ENCODE results near the gene CRYGN.

CRYGN gene

GRCh38 chr7:151451626-151452571 lies 12.0 kb upstream of the CRYGN start:
- H3K4ac ChIP-seq (ENCODE audit: low read length), result peak overlapping the region; percentile 81
- H3K79me1 ChIP-seq (ENCODE audit: low read depth, low read length), result no peaks in the 10 kb centered on the region
- no CpG with 5 or more reads among the region's 23 CpGs for WGBS, 2 donors (ENCODE audit: extremely low coverage in 2 of 2, insufficient read length in 2 of 2, insufficient replicate concordance in 1 of 2)
- peak overlapping the region; percentile 84 for H3K18ac ChIP-seq (ENCODE audit: low read length)
- H2BK120ac ChIP-seq (ENCODE audit: low read depth, low read length), result no peak overlapping the region
- peaks cover 0 to 17% (median 8%) of the 10 kb centered on the region in 3 experiments for H3K27me3 ChIP-seq (ENCODE audit: control insufficient read depth in 3 of 3, insufficient read depth in 3 of 3, low read depth in 1 of 3, low read length in 3 of 3)
- H3K9me3 ChIP-seq (replicated peaks in 1 of 2; ENCODE audit: control insufficient read depth in 2 of 2, insufficient read depth in 1 of 2, low read depth in 1 of 2, low read length in 2 of 2), result peaks cover 0 to 2% of the 10 kb centered on the region in 2 donors
- no peak overlapping the region for H3K27ac ChIP-seq (replicated peaks; ENCODE audit: low read length)
- no peaks in the 10 kb centered on the region for H3K36me3 ChIP-seq (replicated peaks in 1 of 2; ENCODE audit: control insufficient read depth in 2 of 2, insufficient read depth in 2 of 2, low read length in 2 of 2)
- peak overlapping the region; percentile 89 for H2BK15ac ChIP-seq (ENCODE audit: low read length)
- peak overlapping the region; percentile 62 for H3K23ac ChIP-seq (ENCODE audit: low read depth, low read length, poor library complexity)
- DNase-seq (ENCODE audit: low spot score), result no peak
- H2BK12ac ChIP-seq (ENCODE audit: low read length), result peak overlapping the region; percentile 91
- H2AFZ ChIP-seq (ENCODE audit: low read length), result no peak overlapping the region
- H4K91ac ChIP-seq (ENCODE audit: low read depth, low read length, poor library complexity), result no peak overlapping the region
- peak overlapping the region; percentile 93 for H2AK5ac ChIP-seq (ENCODE audit: low read depth, low read length)
- H3K4me3 ChIP-seq (ENCODE audit: low read length in 2 of 2), result no peak overlapping the region
- peaks cover under 1 to 14% of the 10 kb centered on the region in 2 donors for H3K4me1 ChIP-seq (ENCODE audit: control insufficient read depth in 2 of 2, insufficient read depth in 1 of 2, low read depth in 1 of 2, low read length in 2 of 2)
- no peak overlapping the region for H3K4me2 ChIP-seq (ENCODE audit: insufficient read depth, low read length, poor library complexity, severe bottlenecking)
- H4K8ac ChIP-seq (ENCODE audit: low read depth, low read length), result no peak overlapping the region
- H3K14ac ChIP-seq (ENCODE audit: low read length), result peak overlapping the region; percentile 85
- H3K9ac ChIP-seq (ENCODE audit: low read depth, low read length, poor library complexity), result peak overlapping the region; percentile 36
- H2BK5ac ChIP-seq (ENCODE audit: low read length), result no peak overlapping the region

DNA sequence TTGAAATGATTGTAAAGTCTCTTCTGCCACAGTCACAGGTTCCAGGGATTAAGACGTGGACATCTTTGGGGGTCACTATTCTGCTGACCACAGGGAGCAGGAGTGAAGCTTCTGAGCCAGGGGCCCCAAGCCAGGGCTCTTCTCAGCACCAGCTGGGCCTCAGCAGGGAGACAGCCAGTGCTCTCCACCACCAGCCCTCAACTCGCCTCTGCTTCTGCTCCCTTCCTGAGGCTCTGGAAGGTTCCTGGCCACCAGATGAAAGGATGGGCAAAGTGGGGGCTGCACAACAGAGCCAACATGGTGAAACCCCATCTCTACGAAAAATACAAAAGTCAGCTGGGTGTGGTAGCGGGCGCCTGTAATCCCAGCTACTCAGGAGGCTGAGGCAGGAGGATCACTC lies 11.2 kb upstream of the CRYGN start:
- no peaks in the 10 kb centered on the region for H3K9me3 ChIP-seq (replicated peaks in 1 of 2; ENCODE audit: control insufficient read depth in 2 of 2, insufficient read depth in 1 of 2, low read depth in 1 of 2, low read length in 2 of 2)

DNA sequence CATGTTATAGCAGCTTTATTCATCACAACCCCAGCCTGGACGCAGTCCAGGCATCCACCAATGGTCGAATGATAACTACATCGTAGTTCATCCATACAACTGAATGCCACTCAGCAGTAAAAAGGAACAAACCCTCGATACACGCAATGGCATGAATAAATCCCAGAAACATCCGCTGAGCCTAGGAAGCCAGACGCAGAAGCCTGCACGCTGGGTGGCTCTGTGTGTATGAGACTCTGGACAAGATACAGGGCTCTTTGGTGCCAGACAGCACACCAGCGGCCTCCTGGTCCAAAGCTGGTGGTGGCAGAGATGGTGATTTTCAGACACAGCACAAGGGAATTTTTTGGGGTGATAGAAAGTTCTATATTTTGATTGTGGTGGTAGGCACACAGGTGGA lies 10.0 kb upstream of the CRYGN start:
- WGBS, 2 donors (ENCODE audit: extremely low coverage in 2 of 2, insufficient read length in 2 of 2, insufficient replicate concordance in 1 of 2), result no CpG with 5 or more reads among the region's 9 CpGs
- H3K27ac ChIP-seq (replicated peaks; ENCODE audit: low read length), result no peak overlapping the region

More for the DNA sequence above, 11.2 kb upstream of the CRYGN start:
- no peak overlapping the region for H2BK120ac ChIP-seq (ENCODE audit: low read depth, low read length)
- H3K23ac ChIP-seq (ENCODE audit: low read depth, low read length, poor library complexity), result no peak overlapping the region
- no peak overlapping the region for H2BK5ac ChIP-seq (ENCODE audit: low read length)
- H3K4me1 ChIP-seq (ENCODE audit: control insufficient read depth in 2 of 2, insufficient read depth in 1 of 2, low read depth in 1 of 2, low read length in 2 of 2), result peaks cover 0 to 6% of the 10 kb centered on the region in 2 donors
- H2BK15ac ChIP-seq (ENCODE audit: low read length), result peak overlapping the region; percentile 89
- no peak overlapping the region for H4K91ac ChIP-seq (ENCODE audit: low read depth, low read length, poor library complexity)
- DNase-seq (ENCODE audit: low spot score), result no peak
- H2AFZ ChIP-seq (ENCODE audit: low read length), result no peak overlapping the region
- H3K14ac ChIP-seq (ENCODE audit: low read length), result no peak overlapping the region
- no peak overlapping the region for H2AK5ac ChIP-seq (ENCODE audit: low read depth, low read length)
- peaks cover 0 to 18% (median 8%) of the 10 kb centered on the region in 3 experiments for H3K27me3 ChIP-seq (ENCODE audit: control insufficient read depth in 3 of 3, insufficient read depth in 3 of 3, low read depth in 1 of 3, low read length in 3 of 3)
- no peak overlapping the region for H3K9ac ChIP-seq (ENCODE audit: low read depth, low read length, poor library complexity)
- H3K4me2 ChIP-seq (ENCODE audit: insufficient read depth, low read length, poor library complexity, severe bottlenecking), result no peak overlapping the region
- WGBS, 2 donors (ENCODE audit: extremely low coverage in 2 of 2, insufficient read length in 2 of 2, insufficient replicate concordance in 1 of 2), result no CpG with 5 or more reads among the region's 5 CpGs
- no peaks in the 10 kb centered on the region for H3K36me3 ChIP-seq (replicated peaks in 1 of 2; ENCODE audit: control insufficient read depth in 2 of 2, insufficient read depth in 2 of 2, low read length in 2 of 2)
- no peak overlapping the region for H3K4ac ChIP-seq (ENCODE audit: low read length)
- H3K18ac ChIP-seq (ENCODE audit: low read length), result no peak overlapping the region
- no peak overlapping the region for H3K4me3 ChIP-seq (ENCODE audit: low read length in 2 of 2)
- H2BK12ac ChIP-seq (ENCODE audit: low read length), result no peak overlapping the region
- no peak overlapping the region for H4K8ac ChIP-seq (ENCODE audit: low read depth, low read length)
- no peaks in the 10 kb centered on the region for H3K79me1 ChIP-seq (ENCODE audit: low read depth, low read length)
- H3K27ac ChIP-seq (replicated peaks; ENCODE audit: low read length), result no peak overlapping the region

More for the DNA sequence above, 10.0 kb upstream of the CRYGN start:
- Histone ChIP-seq H3K4me3 (ENCODE audit: low read length in 2 of 2) (no peak overlapping the region), H3K36me3 (replicated peaks in 1 of 2; ENCODE audit: control insufficient read depth in 2 of 2, insufficient read depth in 2 of 2, low read length in 2 of 2) (no peaks in the 10 kb centered on the region), H3K4me1 (ENCODE audit: control insufficient read depth in 2 of 2, insufficient read depth in 1 of 2, low read depth in 1 of 2, low read length in 2 of 2) (peaks cover 0 to 6% of the 10 kb centered on the region in 2 donors), H2BK15ac (ENCODE audit: low read length) (no peak overlapping the region), H3K23ac (ENCODE audit: low read depth, low read length, poor library complexity) (no peak overlapping the region), H4K91ac (ENCODE audit: low read depth, low read length, poor library complexity) (no peak overlapping the region), H2AK5ac (ENCODE audit: low read depth, low read length) (no peak overlapping the region), H2AFZ (ENCODE audit: low read length) (no peak overlapping the region), H3K4me2 (ENCODE audit: insufficient read depth, low read length, poor library complexity, severe bottlenecking) (no peak overlapping the region), H2BK5ac (ENCODE audit: low read length) (no peak overlapping the region), H3K27me3 (ENCODE audit: control insufficient read depth in 3 of 3, insufficient read depth in 3 of 3, low read depth in 1 of 3, low read length in 3 of 3) (peaks cover 0 to 27% (median 8%) of the 10 kb centered on the region in 3 experiments), H3K4ac (ENCODE audit: low read length) (no peak overlapping the region), H4K8ac (ENCODE audit: low read depth, low read length) (no peak overlapping the region), H2BK120ac (ENCODE audit: low read depth, low read length) (no peak overlapping the region), H2BK12ac (ENCODE audit: low read length) (no peak overlapping the region), H3K9me3 (replicated peaks in 1 of 2; ENCODE audit: control insufficient read depth in 2 of 2, insufficient read depth in 1 of 2, low read depth in 1 of 2, low read length in 2 of 2) (no peaks in the 10 kb centered on the region), H3K79me1 (ENCODE audit: low read depth, low read length) (no peaks in the 10 kb centered on the region), H3K9ac (ENCODE audit: low read depth, low read length, poor library complexity) (no peak overlapping the region), H3K14ac (ENCODE audit: low read length) (no peak overlapping the region), H3K18ac (ENCODE audit: low read length) (no peak overlapping the region)
- no peak for DNase-seq (ENCODE audit: low spot score)
